NCI-H128 (cell line): ENCODE measurements around the gene ENDOV.

Experiments
- DNase-seq: peaks from one replicate; lab custom pipeline; 2025; ENCODE audit not compliant: unreplicated experiment; lab: John Stamatoyannopoulos, UW

The ENDOV gene

DNA sequence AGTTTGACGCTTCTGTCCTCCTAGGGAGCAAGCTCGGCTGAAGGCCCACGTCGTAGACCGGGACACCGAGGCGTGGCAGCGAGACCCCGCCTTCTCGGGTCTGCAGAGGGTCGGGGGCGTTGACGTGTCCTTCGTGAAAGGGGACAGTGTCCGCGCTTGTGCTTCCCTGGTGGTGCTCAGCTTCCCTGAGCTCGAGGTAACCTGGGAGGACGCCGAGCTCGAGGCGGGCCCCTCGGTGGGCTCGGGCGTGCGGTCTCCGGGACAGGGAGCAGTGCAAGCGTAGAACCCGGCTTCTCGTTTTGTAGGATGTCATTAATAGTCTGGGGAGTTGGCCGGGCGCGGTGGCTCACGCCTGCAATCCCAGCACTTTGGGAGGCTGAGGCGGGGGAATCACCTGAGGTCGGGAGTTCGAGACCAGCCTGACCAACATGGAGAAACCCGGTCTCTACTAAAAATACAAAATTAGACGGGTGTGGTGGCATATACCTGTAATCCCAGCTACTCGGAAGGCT, 715 bp downstream of the ENDOV start:
- DNase-seq, result no peak

DNA sequence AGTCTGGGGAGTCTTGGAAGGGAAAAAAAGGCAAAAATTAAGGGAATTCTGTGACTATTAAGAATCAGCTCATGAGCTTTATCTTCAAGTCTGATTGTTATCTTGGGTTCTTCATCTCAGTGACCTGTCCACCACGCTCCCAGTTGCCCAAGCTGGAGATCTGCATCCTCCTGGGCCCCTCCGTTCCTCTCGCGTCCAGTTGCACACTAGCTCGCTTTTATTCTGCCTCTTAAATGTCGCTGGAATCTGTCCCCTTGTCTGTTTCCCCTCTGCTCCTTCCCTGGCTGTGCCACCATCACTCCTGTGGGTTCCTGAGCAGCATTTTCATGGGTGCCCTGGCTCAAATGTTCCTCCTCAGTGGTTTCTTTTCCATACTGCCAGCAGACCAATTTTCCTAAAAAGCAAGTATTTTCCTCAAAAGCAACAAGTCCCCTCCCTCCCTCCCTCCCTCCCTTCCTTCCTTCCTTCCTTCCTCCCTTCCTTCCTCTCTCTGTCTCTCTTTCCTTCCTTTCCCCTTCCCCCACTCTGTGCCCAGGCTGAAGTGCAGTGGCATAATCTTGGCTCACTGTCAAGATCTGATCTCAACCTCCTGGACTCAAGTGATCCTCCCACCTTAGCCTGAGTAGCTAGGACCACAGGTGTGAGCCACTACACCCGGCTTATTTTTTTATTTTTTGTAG, 1.4 kb downstream of the ENDOV start:
- no peak for DNase-seq

DNA sequence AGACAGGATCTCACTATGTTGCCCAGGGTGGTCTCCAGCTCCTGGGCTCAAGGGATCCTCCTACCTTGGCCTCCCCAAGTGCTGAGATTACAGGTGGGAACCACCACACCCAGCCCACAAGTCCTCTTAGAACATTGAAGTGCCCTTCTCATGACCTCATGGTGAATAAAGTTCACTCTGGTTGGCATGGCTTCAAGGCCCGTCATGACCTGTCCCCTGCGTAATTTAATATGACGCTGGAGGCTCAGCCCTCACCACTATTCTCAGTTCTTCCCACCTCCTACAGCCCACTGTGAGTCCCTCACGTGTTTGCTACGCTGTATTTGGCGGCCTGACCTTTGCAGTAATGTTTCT, 1.9 kb downstream of the ENDOV start:
- no peak for DNase-seq

DNA sequence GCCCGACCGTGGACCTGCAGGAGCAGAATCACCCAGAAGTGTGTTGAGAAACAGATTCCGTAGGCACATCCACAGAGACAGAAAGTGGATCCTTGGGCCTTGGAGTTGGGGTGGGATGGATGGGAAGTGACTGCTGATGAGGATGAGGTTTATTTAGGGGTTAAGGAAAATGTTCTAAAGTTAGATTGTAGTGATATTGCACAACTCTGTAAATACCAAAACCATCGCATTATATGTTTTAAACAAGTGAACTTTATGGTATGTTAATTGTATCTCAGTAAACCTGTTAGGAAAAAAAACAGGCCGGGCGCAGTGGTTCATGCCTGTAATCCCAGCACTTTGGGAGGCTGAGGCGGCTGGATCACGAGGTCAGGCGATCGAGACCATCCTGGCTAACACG, 3.6 kb downstream of the ENDOV start:
- no peak for DNase-seq

DNA sequence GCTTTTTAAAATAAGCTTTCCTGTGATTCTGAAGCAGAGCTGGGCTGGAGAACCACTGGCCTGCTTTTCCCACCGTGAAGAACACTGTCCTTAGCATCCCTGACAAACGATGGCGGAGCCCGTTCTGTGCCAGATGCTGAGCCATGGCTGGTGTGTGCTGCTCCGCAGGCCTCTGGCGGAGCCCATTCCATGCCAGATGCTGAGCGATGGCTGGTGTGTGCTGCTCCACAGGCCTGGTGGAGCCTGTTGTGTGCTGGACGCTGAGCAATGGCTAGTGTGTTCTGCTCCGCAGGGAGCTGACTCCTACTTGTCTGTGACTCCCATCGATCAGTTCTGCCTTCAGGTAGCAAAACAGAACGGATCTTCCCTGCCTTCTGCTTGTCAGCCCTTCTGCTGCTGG, 4.3 kb downstream of the ENDOV start:
- DNase-seq, result no peak

DNA sequence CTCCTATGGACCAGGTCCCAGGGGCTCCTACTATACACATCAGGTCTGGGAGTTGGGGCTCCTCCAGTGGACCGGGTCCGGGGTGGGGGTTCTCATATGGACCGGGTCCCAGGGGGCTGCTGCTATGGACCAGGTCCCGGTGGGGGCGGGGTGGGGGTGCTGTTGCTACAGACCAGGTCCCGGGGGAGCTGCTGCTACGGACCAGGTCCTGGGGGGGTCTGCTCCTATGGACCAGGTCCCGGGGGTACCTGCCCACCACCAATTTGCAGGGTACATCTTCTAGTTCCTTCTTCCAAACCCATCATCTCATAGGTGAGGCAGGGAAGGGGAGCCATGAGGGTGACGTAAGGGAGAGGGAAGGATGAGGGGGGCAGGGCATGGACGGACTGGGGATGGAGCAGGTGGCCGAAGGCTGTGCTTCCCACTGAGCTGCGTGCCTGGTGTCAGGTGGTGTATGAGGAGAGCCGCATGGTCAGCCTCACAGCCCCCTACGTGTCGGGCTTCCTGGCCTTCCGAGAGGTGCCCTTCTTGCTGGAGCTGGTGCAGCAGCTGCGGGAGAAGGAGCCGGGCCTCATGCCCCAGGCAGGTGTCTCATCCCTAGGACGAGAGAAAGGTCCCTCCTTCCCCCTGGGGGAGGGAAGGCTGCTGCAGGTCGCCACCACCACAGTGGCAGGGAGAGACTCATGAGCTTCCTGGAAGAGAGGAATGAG, 6.6 kb downstream of the ENDOV start:
- no peak for DNase-seq

DNA sequence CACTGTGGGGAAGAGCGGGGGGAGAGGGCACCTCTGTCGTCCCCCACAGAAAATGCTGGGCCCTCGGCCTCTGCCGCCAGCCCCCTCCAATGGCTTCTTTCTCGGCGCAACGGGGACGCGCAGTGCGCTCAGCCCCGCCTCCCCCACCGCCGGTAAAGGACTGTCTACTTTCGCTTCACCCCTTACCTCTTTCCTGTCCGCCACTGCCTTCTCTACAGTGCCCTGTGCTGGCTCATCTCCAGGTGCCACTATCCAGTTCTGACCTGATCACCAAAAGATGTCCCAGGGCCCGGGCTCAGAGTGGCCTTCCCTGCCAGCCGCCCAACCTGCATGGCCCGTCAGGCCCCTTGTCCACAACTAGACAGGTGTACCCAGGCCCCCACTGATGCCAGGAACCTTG, 7.3 kb downstream of the ENDOV start:
- no peak for DNase-seq

DNA sequence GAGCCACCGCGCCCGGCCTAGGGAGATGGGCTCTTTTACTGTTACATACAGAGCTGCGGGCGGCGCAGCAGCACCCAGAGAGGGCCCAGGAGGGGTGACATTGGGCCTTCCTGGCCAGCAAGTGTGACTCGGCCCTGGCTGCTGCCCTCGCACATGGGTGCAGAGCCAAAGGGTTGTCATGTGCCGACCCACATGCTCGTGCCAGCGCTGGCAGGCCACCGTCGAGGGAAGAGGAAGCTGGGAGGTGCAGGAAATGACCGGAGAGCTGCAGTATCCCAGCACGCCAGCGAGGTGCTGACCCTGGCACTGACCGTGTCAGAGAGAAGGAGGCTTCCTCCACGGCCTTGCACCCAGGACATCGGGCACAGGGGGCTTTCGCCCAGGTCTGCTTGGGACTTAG, 8.0 kb downstream of the ENDOV start:
- DNase-seq, result no peak

DNA sequence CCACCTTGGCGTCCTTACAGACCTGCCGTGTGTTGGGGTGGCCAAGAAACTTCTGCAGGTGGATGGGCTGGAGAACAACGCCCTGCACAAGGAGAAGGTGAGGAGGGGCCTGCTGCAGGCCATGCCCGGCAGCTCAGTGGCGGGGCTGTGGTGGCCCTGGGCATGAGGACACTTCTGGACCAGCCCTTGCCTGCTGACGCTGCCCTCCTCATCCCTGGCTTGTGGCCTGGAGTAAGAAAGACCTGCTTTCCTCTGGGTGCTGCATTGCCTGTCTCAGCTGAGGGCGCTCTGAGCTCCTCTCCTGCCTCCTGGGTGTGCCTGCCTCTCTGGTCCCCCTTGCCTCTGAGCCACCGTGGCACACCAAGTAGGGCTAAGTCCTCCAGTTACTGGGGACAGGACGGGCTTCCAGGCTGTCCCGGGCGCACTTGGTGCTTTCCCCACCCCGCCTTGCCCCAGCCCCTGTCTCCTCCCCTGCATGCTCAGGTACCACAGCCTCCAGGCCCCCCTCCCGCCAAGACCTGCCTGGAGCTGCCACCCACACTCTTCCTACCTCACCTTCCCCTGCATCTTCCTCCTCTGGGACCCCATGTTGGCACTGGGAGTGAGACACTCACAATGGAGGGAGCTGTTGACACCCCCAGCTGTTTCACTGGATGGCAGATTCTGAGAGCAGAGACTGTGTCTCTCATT, 8.7 kb downstream of the ENDOV start:
- DNase-seq, result no peak

DNA sequence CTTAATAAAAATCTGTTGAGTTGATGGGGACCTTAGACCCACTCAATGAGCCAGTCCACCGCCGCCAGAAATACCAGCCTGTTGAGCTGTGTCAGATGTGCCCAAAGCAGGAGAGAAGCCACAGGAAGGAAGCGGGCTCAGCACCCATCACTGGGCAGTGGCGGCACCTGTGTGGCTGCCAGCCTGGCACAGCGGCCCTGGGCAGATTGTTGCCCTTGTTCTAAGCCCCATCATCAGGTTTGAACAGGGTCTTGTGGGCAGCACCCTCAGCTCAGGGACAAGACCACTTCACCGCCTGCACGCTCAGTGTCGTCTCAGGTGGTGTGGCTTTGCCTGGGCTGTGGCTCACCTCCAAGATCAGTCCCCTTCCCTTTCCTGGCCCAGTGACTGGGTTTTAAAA, 9.3 kb downstream of the ENDOV start:
- DNase-seq, result no peak

DNA sequence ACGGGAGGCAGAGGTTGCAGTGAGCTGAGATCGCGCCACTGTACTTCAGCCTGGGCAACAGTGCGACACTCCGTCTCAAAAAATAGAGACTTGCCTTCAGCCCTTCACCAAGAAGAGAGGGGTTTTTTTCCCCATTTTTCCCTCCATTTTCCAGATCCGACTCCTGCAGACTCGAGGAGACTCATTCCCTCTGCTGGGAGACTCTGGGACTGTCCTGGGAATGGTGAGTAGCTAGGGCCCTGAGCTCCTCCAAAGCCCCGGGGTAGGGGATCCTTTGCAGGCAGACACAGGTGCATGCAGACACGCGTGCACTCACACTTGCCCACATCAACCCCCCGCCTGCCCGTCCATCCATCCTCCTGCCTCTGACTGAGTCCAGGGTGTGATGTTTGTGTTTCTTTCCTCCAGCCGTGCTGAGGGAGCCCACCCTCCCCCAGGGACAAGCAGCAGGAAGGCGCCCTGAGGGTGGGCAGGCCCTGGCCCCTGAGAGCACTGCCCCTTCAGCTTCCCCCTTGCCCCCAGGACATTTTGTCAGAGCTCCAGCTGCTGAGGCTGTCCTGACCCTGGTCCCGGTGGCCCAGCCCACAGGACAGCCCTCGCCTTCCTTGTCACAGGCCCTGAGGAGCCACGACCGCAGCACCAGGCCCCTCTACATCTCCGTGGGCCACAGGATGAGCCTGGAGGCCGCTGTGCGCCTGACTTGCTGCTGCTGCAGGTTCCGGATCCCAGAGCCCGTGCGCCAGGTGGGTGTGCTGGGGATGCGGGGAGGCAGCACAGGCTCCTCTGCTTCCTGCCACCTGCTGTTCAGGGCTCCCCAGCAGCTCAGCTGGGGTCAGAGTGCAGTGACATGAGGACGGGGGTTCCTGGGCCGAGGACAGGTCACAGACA, 10.2 kb downstream of the ENDOV start:
- DNase-seq, result no peak

DNA sequence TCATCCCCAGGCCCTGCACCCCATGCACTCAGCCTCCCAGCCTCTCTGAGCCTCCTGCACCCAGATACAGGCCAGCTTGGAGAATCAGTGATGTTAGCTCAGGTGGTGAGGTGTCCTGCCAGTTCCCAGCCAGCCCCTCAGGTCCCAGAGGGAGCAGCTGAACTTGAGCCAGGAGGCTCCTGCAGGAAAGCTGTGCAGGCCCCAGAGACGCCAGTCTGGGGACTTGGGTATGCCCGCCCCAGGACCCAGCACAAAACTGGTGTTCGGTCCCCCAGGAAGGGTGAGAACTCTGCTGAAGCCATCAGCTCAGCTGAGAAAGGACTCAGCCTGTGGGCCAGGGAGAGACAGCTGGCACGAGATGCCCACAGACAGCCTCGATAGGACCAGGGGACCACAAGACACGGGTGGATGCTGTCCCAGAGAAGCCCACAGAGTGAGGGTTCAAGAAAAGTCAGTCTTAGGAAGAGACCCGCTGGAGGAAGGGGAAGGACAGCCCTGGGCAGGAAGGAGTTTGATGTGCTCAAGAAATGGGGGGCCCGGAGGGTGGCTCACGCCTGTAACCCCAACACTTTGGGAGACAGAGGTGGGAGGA, 11.0 kb downstream of the ENDOV start:
- DNase-seq, result no peak

DNA sequence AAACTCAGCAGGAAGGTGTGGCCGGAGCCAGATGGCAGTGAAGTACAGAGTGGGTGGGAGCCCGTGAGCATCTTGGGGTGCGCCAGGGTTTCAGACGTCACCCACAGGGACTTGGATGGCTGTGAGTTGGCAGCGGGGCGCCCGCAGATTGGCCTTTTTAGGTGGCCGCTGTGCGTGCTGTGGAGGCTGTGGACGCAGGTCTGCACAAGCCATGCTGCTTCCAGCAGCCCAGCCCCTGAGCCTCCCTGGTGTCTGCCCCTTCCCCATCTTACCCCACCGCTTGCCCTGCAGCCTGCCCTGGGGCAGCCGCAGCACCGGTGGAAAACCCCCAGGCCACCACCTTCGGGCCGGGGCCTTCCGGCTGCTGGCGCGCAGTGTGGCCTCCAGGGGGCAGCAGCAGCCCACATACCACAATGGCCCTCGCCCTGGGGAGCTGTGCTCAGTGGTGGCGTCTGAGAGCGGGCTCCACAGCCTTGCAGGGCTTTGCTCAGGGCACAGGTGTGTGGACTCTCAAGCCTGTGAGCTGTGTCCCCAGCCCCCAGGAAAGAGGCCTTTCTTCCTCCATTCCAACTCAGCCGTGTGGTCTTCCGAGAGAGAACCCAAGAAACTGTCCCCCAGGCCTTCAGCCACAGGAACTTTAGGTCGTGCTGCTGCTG, 11.8 kb downstream of the ENDOV start:
- DNase-seq, result peak; percentile 9

DNA sequence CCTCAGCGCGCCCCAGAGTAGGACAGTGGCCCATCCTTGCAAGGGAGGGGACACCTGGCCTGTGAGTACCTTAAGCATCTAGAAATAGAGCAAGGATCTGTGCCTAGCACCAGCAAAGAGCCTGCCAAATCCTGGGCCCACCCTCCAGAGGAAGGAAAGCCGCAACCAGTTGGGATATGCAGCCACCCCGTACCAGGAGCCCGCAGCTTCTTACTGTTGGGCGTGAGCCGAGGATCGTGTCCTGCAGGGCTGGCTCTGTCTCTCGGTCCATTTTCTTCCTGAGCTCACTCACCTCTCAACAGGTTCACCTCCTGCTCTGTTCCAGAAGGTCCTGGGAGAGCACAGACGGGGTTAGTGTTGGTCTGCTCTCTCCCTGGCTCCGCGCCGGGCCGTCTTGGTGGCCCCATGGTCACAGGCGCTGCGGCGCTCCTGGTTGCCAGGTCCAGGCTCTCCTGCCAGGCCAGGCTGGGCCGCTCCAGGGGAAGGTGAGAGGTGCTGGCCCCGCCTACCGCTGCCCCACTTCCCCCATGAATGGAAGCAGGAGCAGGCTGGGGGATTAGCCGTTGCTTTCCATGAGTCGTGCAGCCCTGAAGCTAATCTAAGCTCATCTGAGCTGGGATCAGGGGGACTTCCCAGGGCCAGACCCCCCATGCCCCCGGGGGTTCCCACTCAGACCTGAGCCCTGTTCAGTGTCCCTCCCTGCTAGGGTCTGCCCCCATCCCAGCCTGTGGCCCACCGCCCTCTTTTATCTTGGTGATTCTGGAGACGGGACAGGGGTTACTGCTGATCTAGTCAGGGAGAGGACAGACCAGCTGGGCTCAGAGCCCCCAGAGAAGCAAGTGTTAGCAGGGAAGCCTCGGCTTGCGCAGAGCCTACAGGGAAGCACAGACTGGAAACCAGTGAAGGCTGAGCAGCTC, 12.7 kb downstream of the ENDOV start:
- DNase-seq, result no peak

DNA sequence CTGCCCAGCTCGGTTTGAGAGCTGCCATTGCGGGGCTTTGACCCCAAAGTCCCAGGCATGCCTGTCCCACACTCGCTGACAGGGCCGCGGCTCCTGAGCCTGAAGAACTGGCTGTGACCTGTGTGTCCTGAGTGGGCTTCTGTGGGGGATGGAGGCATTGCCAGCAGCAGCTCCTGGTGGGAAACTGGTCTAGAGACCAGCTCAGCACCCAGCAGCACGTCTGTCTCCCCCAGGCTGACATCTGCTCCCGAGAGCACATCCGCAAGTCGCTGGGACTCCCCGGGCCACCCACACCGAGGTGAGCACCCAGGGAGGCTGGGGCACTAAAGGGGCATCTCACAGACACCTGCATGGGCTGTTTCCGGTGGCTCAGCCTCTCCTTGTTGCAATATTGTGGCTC, 13.4 kb downstream of the ENDOV start:
- DNase-seq, result no peak

DNA sequence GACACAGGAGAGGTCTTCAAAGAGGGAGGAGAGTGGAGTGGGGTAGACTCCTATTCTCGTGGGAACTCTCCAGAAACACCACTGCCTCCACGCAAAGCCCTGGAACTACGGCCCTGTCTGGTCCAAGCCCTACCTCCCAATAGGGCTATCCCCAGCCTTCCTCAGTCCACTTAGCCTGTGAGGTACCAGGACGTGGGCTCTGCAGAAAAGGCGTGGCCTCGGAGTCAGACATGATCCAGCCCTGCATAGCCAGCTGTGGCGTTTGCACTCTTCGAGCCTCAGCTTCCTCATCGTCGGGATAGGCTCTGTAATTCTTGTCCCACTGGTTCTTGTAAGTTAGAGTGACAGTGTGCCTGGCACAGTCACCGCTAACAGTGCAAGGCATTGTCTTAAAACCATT, 13.8 kb downstream of the ENDOV start:
- no peak for DNase-seq

DNA sequence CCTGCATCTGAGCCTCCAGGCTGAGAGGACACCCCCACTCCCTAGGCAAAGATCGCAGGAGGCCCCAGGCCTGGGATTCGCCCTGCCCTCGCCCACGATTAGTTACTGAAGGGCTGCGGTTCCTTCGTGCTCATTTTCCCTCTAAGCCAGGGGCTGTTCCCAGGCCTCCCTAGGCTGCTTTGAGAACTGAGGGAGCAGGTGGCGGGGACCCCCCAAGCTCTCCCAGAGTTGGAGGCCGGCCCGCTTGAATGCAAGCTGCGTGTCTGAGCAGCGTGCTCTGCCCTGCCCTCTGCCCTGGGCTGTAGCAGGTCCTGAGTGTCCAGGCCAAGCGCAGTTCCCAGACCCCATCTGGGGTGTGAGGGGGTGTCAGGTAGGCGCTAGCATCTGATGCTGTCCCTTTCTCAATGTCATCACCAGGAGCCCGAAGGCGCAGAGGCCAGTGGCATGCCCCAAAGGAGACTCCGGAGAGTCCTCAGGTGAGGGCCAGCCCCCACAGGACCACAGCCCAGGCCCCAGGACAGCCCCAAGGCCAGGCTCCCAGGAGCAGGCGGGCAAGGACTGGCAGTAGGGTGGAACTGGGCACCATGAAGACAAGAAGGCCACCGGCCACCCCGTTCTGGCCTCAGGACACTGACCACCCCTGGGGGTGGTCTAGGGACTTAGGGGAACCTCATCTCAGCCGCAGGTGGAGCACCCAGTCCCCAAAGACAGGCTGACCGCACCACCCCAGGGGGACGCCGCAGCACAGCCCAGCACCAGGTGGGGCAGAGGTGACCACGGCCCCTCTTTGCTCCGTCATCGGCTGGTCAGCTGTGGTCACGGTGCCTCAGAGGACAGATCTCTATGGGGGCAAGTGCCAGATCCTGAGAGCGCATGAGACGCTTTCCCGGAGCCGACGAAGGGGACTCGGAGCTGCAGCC, 14.6 kb downstream of the ENDOV start:
- no peak for DNase-seq
